CD4-positive, alpha-beta T cell treated with Interleukin-15 for 4 hours (primary cell): ENCODE results near the gene CANX.
A peak's percentile ranks its signal among the peaks of the same experiment; 100 is the strongest.

Source experiments
- DNase-seq: peaks from one replicate; pipeline ENCODE4 v3.0.0-alpha.2; 2020; ENCODE audit warnings: low spot score

Gene CANX

DNA sequence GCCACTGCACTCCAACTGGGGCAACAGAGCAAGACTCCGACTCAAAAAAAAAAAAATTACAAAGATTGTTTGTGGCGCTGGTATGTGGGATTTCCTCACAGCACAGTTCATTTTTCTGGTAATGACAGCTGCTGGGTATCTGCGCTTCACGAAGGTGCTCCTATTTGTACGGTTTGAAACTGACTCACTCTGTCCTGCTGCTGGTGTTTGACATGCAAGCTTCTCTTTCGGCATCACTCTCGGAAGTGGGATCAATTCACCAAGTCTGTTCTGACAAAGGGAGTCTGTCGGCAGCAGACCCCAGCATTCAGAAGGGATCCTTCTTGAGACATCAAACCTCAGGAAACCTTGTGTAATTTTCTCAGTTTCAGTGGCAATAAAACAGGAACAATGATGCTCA, 60.2 kb downstream of the CANX start:
- no peak for DNase-seq

DNA sequence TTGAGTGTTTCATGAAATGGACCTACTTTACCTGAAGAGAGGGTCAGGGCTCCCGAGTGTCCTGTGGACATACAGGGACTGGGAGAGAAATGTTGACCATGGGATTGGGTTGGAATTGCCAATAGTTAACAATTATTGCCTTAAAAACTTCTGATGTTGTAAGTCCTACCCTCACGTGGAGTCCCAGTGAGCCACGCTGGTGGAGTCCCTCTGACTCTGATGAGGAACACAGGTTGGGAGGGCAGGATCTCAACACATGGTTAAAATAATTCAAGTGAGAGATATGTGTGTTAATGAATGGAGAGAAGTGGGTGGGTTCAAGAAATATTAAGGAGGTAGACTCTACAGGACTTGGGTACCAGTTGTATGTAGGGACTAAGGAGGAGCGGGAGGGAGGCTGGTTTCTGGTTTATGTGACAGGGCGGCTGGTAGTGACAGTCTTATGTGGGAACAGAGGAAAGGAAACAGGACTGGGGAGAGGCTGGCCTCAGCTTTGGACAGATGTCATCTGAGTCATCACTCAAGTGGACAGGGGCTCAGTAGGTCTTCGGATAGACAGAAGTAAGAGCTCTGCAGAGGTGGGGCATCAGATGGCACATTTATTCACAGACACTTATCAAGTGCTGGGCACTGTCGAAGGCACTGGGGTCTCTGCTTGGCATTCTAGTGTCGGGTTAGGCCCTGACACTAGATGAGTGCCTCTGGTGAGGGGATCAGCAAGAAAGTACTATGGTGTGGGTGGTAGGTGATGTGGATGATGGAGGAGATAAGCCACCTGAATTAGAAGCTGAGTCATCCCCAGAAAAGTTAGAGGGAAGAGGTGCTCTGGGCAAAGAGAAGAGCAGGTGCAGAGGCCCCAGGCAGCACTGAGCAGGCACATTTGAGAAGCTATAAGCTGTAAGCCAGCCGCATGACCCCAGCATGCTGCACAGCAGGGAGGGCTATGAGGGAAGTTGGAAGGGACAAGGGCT, 61.1 kb downstream of the CANX start:
- peak; percentile 12 for DNase-seq

DNA sequence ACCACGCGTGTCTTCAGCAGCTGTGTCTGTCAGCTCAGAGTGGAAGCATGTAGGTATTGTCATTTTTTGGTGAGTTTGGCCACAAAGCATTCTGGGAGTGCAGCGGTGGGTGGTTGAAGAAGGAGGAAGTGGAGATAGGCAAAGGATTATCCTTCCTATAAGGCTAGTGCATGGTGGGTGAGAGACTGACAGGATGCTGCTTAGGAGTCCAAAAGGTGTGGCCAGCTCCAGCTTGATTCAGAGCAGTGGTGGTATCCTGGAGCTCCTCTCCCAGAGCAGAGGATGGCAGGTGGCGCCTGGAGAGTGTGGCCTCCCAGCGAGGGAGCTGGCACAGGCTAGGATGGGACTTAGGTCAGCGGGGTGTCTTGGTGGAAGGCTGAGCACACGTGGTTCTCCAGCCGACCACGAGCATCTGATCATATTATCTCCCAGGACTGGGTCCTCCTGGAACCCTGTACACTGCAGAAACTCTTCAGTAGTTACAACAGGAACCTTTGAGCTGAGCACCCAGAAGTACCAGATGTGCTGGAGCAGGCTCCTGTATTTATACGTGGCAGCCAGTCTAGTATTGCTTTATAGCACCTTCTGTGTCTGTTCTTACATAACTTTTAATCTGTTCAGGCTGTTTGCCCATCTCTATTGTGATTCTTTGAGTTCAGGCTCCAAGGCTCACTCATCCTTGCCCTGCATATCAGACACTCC, 63.5 kb downstream of the CANX start:
- DNase-seq = peak; percentile 21

DNA sequence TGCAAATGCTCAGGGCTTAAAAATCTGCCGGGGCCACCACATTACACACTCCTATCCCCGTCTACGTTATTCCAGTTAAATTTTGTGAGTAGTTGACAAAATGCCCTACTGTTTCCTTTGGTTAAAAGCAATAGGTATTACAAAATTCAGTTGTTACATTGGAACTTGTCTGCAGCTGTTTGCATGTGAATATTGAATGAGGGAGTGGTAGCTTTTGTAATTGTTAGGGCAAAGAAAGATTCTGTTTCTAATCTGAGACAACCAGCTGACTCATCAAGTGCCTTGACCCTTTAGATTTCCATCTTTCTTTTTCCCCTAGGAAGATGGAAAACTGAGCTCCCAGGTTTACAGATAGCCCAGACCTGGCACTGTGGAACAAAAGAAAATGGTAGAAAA, 64.0 kb downstream of the CANX start:
- DNase-seq = no peak

DNA sequence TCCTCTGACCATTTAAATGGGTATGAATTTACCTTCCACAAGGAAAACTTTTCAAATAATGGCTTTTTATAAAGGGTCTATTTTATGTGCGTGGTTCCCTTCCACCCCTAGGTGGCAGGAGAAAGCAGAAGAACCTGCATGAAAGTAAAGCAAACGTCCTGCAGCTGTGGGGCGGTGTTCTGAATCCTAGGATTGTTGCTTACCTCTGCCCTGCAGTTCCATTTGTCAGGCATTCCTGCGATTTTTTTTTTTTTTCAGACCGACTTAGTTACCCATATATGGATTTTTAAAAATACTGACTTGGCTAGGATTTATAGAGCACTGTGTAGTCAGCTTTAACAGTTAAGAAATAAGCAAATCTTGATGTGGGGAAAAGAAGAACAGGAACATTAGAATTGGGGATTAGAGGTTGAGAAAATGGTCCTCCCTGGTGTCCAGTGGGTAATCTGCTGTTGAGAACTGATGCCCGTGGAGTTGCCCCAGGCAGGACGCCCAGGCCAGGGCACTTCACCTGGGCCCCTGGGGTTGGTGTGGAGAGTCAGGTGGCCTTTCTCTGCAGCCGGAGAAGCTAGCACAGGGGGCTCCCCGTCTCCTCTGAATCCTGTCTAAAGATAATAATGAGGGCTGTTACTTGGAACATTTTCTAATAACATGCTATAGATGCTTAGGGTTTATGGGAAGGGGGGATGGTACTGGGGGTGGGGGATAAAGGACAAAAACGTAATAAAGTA, 64.6 kb downstream of the CANX start:
- peak; percentile 66 for DNase-seq

DNA sequence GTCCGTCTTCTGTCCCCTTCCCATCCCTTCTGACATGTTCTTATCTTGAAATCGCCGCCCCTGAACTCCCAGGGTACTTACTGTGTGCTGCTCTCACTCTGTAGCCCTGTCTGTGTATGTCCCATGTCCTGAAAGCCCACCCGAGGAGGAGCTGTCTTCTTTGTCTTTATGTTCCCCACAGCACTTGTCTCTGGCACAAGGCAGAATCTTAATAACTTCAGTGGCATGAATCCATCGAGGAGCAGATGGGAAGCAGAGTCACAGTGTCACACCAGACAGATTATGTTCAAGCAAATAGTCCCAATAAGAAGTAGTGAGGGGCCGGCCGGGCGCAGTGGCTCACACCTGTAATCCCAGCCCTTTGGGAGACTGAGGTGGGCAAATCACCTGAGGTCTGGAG, 65.3 kb downstream of the CANX start:
- no peak for DNase-seq

DNA sequence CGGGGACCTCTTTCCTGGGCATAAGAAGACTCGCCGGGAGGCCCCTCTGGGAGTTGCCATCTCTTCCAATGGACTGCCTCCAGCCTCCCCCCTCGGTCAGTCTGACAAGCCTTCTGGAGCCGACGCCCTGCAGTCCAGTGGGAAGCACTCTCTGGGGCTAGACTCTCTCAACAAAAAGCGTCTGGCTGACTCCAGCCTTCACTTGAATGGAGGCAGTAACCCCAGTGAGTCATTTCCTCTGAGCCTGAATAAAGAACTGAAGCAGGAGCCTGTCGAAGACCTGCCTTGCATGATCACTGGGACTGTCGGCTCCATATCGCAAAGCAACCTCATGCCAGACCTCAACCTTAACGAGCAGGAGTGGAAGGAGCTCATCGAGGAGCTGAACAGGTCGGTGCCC, 66.6 kb downstream of the CANX start:
- no peak for DNase-seq

DNA sequence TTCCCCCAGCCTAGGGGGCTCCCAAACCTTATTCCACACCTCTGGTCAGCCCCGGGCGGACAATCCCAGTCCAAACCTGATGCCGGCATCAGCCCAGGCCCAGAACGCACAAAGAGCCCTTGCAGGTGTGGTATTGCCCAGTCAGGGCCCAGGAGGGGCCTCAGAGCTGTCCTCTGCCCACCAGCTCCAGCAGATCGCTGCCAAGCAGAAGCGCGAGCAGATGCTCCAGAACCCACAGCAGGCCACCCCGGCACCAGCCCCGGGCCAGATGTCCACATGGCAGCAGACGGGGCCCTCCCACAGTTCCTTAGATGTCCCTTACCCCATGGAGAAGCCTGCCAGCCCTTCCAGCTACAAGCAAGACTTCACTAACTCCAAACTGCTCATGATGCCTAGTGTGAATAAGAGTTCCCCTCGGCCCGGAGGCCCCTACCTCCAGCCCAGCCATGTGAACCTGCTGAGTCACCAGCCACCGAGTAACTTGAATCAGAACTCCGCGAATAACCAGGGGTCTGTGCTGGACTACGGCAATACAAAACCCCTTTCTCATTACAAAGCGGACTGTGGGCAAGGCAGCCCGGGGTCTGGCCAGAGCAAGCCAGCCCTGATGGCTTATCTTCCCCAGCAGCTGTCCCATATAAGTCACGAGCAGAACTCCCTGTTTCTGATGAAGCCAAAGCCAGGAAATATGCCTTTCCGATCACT, 67.4 kb downstream of the CANX start:
- DNase-seq = no peak

DNA sequence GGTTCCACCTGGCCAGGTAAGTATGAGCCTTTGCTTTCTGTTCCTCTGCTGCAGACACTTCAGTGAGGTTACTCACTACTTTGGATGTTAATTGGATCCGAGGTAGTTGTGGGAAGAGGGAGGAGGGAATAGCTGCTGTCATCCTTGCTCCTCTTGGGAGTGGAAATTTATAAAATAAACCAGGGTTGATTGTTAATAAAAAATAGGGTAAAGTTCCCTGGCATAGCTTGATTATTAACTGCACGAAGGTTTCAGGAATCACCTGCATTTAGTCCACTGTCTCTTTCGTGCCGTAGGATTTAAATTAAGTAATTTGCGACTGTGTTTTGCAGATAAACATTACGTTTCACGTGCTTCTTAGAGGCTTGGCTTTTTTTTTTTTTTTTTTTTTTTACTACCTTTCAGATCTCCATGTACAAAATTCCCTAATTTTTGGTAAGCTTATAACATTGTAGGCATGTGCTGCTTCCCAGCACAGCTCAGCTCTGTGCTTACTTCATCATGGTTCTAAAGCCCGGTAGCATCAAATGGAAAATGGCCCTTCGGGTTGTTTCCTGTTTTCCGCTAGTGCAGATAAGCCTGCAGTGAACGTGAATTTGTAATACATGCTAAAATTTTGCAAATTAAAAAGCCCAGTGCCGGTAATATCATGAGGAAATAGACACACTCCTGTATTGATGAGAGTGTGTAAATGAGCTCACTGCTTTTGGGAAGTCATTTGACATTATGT, 68.1 kb downstream of the CANX start:
- DNase-seq = no peak

DNA sequence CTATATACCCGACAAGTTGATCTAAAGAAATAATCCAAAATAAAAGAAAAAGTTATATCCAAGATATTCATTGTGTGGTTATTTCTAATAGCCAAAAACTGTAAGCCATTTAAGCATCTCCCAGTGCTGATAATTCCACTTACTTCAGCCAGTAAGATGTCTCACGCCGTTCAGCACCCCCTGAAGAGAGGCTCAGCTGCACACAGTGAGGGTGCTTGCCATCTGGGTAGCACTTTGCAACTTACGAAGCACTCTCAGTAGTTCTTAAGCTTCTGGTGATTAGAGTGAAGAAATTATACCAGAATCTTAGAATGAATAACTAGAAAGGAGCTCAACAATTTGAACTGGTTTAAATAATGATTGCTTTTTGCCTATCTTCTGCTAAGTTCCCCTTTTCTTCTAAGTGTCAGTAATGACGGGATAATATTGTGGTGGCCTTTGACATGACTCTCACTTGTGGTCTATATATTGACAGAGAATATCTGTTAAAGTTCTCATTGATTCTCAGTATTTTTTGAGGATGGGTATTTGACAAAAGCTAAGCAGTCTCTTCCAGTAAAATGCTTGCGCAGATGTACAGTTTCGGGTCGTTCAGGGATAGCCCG, 68.8 kb downstream of the CANX start:
- DNase-seq = no peak

DNA sequence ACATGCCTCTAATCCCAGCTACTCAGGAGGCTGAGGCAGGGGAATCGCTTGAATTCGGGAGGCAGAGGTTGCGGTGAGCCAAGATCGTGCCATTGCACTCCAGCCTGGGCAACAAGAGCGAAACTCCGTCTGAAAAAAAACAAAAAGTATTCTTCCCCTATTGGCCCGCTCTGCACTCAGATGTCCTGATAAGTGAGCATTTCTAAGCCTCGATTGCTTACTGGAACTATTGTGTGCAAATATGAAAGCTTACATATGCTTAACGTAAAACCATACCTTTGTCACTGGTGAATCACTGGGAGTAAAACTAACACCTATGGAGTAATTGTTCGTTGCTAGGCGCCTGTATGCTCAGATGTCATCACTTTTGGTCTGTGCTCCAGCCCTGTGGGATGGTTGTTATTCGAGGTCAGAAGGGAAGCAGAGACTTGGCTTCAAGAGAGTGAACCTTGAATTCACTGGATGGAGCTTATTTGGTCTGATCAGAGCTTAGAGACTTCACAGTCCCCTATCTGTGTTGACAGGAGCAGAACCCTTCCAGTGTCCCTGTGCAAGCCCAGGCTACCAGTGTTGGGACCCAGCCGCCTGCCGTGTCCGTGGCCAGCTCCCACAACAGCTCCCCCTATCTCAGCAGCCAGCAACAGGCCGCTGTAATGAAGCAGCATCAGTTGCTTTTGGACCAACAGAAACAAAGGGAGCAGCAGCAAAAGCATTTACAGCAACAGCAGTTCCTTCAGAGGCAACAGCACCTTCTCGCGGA, 69.7 kb downstream of the CANX start:
- DNase-seq = no peak

DNA sequence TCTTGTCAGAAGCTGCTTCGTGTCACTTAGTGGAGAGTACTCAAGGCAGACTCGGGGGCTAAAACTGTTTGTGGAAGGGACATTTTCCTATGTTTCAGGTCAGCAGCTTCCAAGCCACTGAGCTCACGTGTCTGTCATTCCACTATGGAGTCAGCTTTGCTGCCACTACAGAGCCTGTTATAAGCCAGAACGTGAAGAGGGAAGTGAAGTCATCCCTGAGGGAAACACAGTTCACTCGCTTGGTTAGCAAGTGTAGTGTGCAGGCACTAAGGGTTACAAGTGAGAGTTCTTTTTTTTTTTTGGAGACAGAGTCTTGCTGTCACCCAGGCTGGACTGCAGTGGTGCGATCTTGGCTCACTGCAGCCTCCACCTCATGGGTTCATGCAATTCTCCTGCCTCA, 70.5 kb downstream of the CANX start:
- DNase-seq = no peak

DNA sequence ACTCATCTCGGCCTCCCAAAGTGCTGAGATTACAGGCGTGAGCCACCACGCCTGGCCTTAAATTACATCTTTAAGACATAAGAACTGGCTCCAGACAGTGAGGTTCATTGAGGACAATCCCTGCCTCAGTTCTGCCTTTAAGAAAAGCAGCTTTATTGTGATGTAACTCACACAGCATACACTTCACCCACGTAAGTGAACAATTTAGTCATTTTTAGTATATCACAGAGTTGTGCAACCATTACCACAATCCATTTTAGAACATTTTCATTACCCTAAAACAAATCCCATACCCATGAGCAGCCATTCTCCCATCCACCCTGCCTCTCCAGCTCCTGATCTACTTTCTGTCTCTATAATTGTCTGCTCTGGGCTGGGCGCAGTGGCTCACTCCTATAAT, 71.0 kb downstream of the CANX start:
- DNase-seq = no peak

DNA sequence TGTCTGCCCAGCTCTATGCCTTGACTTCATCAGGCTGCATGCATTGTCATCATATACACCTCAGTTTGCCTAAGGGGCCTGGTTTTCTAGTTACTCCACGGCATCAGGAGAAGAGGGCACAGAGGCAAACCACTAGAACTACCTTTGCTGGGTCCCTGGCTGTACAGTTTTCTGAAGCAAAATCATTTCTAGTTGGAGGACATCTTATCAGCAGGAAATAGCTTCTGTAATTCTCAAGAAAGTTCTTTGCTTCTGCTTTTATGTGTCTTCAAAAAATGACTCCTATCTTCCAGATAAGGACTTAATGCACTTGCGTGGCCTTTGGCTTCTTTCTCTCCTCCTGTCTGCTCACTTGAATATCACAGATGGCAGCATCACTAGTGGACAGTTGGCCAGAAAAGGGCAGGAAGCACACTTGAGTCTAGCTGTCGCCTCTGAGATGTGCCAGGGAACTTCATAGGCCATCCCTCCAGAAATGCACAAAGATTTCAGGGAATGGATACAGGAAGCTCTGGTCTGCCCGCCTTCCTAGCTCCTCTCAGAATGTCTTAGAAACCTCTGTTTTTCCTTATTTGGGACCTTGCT, 72.6 kb downstream of the CANX start:
- DNase-seq = no peak

DNA sequence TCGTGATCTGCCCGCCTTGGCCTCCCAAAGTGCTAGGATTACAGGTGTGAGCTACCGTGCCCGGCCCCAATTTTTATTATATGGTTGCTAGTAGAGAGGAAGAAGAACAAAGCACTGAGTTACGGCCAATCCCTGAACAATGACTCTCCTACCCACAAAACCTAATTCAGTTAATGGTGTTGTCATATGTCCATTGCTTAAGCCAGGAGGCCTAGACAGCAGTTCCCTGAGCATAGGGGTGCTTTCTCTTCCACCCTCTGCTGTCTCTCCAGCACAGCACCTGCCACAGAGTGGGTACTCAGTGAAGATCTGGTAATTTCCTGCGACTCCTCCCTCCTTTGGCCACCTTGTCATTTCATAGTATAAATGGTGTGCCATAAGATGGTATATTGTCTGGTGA, 73.6 kb downstream of the CANX start:
- no peak for DNase-seq

DNA sequence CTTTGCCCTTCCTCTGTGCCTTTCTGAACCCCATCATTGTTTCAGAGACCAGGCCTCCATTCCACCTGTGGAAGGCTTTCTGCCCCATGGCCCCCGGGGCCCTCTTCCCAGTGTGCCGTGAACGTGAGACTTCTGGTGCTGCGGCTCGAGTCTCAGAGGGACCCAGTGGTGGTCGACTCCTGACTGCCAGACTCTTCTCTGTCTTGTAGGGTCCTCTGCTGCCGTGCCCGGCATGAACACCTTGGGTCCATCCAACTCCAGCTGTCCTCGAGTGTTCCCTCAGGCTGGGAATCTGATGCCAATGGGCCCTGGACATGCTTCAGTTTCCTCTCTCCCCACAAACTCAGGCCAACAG, 74.9 kb downstream of the CANX start:
- DNase-seq = no peak

DNA sequence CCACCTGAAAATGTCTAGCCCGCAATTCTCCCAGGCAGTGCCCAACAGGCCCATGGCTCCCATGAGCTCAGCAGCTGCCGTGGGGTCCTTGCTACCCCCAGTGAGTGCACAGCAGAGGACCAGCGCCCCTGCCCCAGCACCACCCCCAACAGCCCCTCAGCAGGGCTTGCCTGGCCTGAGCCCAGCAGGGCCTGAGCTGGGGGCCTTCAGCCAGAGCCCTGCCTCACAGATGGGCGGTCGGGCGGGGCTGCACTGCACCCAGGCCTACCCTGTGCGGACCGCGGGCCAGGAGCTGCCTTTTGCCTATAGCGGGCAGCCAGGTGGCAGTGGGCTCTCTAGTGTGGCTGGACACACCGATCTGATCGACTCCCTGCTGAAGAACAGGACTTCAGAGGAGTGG, 75.7 kb downstream of the CANX start:
- no peak for DNase-seq

DNA sequence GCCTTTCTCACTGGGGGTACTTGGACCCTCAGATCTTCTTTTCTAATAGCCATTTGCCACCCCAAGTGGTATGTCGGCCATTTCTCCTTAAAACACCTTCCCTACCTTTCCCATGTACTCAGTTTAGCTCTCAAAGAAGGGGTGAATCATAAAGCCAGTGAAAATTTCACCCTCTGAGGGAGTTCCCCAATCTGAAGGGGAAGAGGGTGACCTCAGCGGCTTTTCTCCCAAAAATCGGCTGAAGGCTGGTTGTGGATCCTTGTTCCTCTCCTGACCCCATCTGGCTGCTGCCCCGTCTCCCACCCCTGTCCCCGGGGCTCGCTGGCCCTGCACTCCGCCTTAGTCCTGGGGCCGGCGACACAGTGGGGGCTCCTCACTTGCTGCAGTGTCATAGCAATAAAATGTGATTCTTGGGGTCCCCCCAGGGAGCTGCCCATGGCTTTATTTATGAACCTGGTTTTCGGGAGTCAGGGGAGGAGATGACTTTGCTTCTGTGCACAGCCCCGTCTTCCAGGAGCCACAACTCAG, 77.7 kb downstream of the CANX start:
- DNase-seq = no peak

DNA sequence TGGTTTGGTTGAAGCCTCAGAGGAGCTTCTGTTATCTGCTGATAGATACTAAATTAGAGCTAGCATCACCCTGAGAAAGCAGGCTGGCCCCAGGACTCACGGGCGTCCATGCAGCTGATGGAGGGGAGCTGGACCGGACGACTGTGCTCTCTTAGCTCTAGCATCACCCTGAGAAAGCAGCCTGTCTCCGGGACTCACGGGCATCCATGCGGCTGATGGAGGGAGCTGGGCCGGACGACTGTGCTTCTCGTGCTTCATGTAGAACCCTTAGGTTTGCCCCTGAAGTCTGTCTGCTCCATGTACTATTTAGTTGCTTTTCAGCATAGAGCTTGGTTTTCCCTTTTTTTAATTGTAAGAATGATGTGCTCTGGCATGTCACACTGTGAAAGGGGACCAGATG, 78.7 kb downstream of the CANX start:
- DNase-seq = no peak

DNA sequence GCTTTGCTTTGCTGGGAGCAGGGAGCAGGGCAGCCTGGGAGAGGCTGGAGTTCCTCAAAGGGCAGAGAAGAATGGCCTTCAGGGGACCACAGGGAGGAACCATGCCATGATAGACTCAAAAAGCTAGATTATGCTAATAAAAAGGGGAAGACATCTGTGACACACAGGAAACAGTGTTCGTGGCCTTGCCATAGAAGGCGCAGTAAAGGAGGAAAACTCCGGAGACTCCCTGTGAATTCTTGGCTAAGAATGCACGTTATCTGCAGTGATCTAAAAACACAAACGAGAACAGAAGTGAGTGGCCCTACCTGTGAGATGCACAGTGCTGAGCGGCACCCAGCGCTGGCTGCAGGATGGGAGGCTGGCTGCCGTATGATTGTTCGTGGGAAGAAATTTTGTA, 79.1 kb downstream of the CANX start:
- no peak for DNase-seq
